SJCRH30 (cell line): ENCODE results near the gene ZNF609. TPM values are rescaled to one million over a fixed set of nuclear protein-coding genes. Genes with fewer than 3 reads are reported as not detected.
A peak's percentile ranks its signal among the peaks of the same experiment; 100 is the strongest.

ENCODE experiments used
- DNase-seq, 2 experiments: peaks; one replicate each; pipeline ENCODE4 v3.0.0-alpha.2; 2015 to 2020
- H3K27ac ChIP-seq: fragments of 250-450 bp; sonication (Bioruptor Pico); 2 replicates; pipeline ENCODE4 v1.5.1; 2020; ENCODE audit warnings: mild to moderate bottlenecking, moderate library complexity
- H3K27me3 ChIP-seq: fragments of 250-450 bp; sonication (Bioruptor Pico); 2 replicates; pipeline ENCODE4 v1.5.1; 2020; ENCODE audit warnings: mild to moderate bottlenecking, moderate library complexity
- H3K36me3 ChIP-seq: fragments of 250-450 bp; sonication (Bioruptor Pico); 2 replicates; pipeline ENCODE4 v1.5.1; 2020; ENCODE audit warnings: mild to moderate bottlenecking, moderate library complexity
- H3K4me1 ChIP-seq: fragments of 250-450 bp; sonication (Bioruptor Pico); 2 replicates; pipeline ENCODE4 v1.5.1; 2020; ENCODE audit warnings: mild to moderate bottlenecking, moderate library complexity
- H3K4me3 ChIP-seq: fragments of 250-450 bp; sonication (Bioruptor Pico); 2 replicates; pipeline ENCODE4 v1.5.1; 2020; ENCODE audit warnings: mild to moderate bottlenecking, moderate library complexity
- H3K9me3 ChIP-seq: fragments of 250-450 bp; sonication (Bioruptor Pico); replicated peaks from 2 replicates; pipeline ENCODE4 v1.5.1; 2020; ENCODE audit warnings: mild to moderate bottlenecking, moderate library complexity
- total RNA-seq: library from RNA; depleted of rRNA; stranded (reverse); fragments of >200 nt; shearing (Covaris generic); gene quantifications from 2 replicates; pipeline ENCODE4 v1.2.3, GENCODE V29; 2014

The ZNF609 gene
- total RNA-seq, 1 experiment from 2014 or later = 27.4 TPM

DNA sequence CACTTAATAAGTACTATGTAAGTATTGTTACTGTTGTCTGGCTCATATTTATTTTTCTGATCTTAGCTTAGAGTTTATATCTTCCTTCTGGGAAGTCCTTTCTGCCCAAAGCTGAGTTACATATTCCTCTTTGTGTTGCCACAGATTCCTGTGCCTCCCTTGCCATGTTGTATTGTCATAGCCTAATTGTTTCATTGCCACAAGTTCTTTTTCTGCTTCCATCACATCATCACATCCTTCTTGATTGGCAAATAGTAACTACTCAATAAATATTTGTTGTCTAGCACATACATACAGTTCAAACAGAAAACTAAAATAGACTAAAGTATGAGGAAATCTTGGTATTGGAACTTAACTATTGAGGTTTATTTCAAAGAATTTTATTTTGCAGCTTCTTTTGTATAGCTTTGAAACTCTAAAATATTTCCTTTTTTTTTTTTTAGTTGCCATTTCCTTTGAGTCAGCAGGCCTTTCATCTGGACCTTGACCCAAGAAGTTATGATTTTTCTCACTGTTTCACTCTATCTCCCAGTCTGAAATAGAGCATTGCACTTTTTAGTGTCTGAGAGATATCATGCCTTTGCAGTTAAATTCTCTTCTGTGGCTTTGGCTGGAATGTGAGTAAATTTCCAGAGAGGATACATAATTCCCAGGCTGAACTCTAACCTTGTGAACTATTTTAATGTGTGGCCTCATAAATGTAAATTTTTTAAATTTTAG is 98.2 kb downstream of the ZNF609 start:
- H3K9me3 ChIP-seq = no peaks in the 10 kb centered on the region
- H3K4me3 ChIP-seq = no peak overlapping the region
- no peaks in the 10 kb centered on the region for H3K4me1 ChIP-seq
- no peaks in the 10 kb centered on the region for H3K27me3 ChIP-seq
- H3K36me3 ChIP-seq = no peaks in the 10 kb centered on the region
- no peak overlapping the region for H3K27ac ChIP-seq
- no peak for DNase-seq

DNA sequence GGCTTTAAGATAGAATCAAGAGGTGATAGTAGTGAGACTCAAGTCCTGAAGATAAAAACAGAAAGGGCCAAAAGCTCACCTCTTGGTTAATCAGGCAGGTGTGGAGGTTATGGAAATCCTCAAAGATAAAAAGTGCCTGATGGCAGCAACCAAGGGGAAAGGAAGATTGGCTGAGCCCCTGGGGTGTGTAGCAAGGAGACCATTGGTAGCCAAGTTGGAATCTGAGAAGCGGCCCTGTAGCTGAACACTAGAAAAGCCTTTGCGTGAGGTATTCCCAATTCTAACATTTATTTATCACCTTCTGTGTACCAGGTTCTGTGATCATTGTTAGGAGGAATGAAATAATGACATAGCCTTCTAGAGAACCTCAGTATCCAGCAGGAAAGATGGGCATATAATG is 98.9 kb downstream of the ZNF609 start:
- Histone ChIP-seq H3K9me3 (no peaks in the 10 kb centered on the region), H3K27ac (no peak overlapping the region), H3K4me3 (no peak overlapping the region), H3K27me3 (no peaks in the 10 kb centered on the region), H3K36me3 (no peaks in the 10 kb centered on the region), H3K4me1 (no peaks in the 10 kb centered on the region)
- no peak for DNase-seq

- Histone ChIP-seq H3K9me3 (no peaks in the 10 kb centered on the region), H3K27ac (no peak overlapping the region), H3K4me3 (no peak overlapping the region), H3K27me3 (no peaks in the 10 kb centered on the region), H3K36me3 (no peaks in the 10 kb centered on the region), H3K4me1 (no peaks in the 10 kb centered on the region)
- no peak for DNase-seq
These were observed 100.1 kb downstream of the ZNF609 start for GRCh38 chr15:64560501-64560900.

DNA sequence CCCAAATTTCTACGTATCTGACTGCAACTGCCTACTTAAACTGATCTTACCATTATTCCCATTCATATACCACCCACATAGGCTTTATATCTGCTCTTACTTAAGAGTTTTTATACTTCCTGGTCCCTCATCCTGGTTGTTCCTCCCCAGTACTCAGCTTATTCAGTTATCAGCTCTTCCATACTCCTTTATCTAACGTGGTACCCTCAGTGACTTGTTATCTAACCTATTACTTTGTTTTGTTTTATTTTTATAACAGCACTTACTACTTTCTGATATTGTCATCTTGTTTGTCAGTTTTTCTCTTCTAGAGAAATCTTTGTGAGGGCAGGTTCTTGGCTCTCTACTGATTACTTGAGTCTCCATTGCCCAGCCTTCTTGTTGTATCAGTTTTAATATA is 100.6 kb downstream of the ZNF609 start:
- DNase-seq = no peak
- H3K36me3 ChIP-seq = no peaks in the 10 kb centered on the region
- H3K27me3 ChIP-seq = no peaks in the 10 kb centered on the region
- H3K4me3 ChIP-seq = no peak overlapping the region
- H3K27ac ChIP-seq = no peak overlapping the region
- no peaks in the 10 kb centered on the region for H3K9me3 ChIP-seq
- H3K4me1 ChIP-seq = no peaks in the 10 kb centered on the region

- H3K9me3 ChIP-seq = no peaks in the 10 kb centered on the region
- H3K36me3 ChIP-seq = no peaks in the 10 kb centered on the region
- H3K27me3 ChIP-seq = no peaks in the 10 kb centered on the region
- no peak overlapping the region for H3K27ac ChIP-seq
- DNase-seq = no peak
- H3K4me1 ChIP-seq = peaks cover 11% of the 10 kb centered on the region
- no peak overlapping the region for H3K4me3 ChIP-seq
These were observed 101.7 kb downstream of the ZNF609 start for GRCh38 chr15:64562003-64562640.

- peaks cover 12% of the 10 kb centered on the region for H3K4me1 ChIP-seq
- no peaks in the 10 kb centered on the region for H3K27me3 ChIP-seq
- no peak overlapping the region for H3K27ac ChIP-seq
- H3K4me3 ChIP-seq = no peak overlapping the region
- H3K9me3 ChIP-seq = no peaks in the 10 kb centered on the region
- no peaks in the 10 kb centered on the region for H3K36me3 ChIP-seq
- DNase-seq = no peak
These were observed 105.7 kb downstream of the ZNF609 start for GRCh38 chr15:64566102-64566501.

- H3K27ac ChIP-seq = no peak overlapping the region
- no peaks in the 10 kb centered on the region for H3K27me3 ChIP-seq
- no peak overlapping the region for H3K4me3 ChIP-seq
- H3K36me3 ChIP-seq = no peaks in the 10 kb centered on the region
- H3K9me3 ChIP-seq = no peaks in the 10 kb centered on the region
- DNase-seq = peak; percentile 8 to 40
- H3K4me1 ChIP-seq = peaks cover 12% of the 10 kb centered on the region
These were observed 106.5 kb downstream of the ZNF609 start for GRCh38 chr15:64566629-64567427.

DNA sequence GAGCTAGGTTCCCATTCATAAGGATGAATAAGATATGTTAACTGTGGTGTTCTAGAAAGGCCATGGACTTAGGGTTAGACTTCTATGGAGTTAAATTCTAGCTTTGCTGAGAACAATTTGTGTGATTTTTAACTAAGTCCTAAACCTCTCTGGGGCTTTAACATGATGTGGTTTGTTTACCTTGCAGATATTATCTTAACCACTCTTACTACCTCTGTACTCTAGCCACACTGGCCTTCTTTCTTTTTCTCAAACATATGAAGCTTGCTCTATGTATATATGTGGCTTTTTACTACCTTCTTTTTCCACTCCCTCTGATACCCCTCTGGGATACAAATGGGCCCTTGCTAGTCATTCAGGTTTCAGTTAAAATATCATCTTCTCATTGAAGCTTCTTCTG is 108.4 kb downstream of the ZNF609 start:
- no peak overlapping the region for H3K27ac ChIP-seq
- no peak overlapping the region for H3K4me3 ChIP-seq
- peaks cover 12% of the 10 kb centered on the region for H3K4me1 ChIP-seq
- no peak for DNase-seq
- no peaks in the 10 kb centered on the region for H3K9me3 ChIP-seq
- no peaks in the 10 kb centered on the region for H3K36me3 ChIP-seq
- no peaks in the 10 kb centered on the region for H3K27me3 ChIP-seq

GRCh38 chr15:64571857-64572291 is 111.5 kb downstream of the ZNF609 start:
- Histone ChIP-seq H3K27me3 (no peaks in the 10 kb centered on the region), H3K4me1 (peaks cover 3% of the 10 kb centered on the region), H3K36me3 (peaks cover 3% of the 10 kb centered on the region; the same call in 1 of the 2 replicates), H3K9me3 (no peaks in the 10 kb centered on the region), H3K27ac (no peak overlapping the region), H3K4me3 (no peak overlapping the region)
- DNase-seq = no peak

DNA sequence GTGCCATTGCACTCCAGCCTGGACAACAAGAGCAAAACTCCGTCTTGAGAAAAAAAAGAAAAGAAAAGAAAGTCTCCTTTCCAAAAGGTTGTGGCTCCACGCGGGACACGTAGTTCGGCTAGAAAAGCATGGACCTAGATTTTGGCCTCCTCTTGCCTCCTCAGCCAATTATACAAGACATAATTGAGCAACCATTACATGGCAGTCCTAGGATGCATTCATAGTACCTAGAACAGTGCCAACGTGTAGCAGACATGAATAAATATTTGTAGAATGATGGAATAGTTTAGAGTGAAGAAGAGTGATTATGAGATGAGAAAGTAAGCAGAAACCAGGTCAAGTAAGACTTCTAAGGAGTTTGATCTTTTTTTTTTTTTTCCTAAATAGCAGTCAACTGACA is 112.5 kb downstream of the ZNF609 start:
- H3K4me3 ChIP-seq = no peak overlapping the region
- no peaks in the 10 kb centered on the region; the same call in 1 of the 2 replicates for H3K4me1 ChIP-seq
- DNase-seq = no peak
- H3K27ac ChIP-seq = no peak overlapping the region
- H3K36me3 ChIP-seq = peaks cover 3% of the 10 kb centered on the region; the same call in 1 of the 2 replicates
- no peaks in the 10 kb centered on the region for H3K9me3 ChIP-seq
- no peaks in the 10 kb centered on the region for H3K27me3 ChIP-seq

- DNase-seq = no peak
- H3K9me3 ChIP-seq = no peaks in the 10 kb centered on the region
- no peaks in the 10 kb centered on the region for H3K4me1 ChIP-seq
- H3K36me3 ChIP-seq = peaks cover 3% of the 10 kb centered on the region; the same call in 1 of the 2 replicates
- H3K27me3 ChIP-seq = no peaks in the 10 kb centered on the region
- H3K4me3 ChIP-seq = no peak overlapping the region
- no peak overlapping the region for H3K27ac ChIP-seq
These were observed 114.1 kb downstream of the ZNF609 start for GRCh38 chr15:64574301-64575017.

- H3K36me3 ChIP-seq = peaks cover 3% of the 10 kb centered on the region; the same call in 1 of the 2 replicates
- no peak overlapping the region for H3K4me3 ChIP-seq
- H3K27ac ChIP-seq = no peak overlapping the region
- no peak for DNase-seq
- no peaks in the 10 kb centered on the region for H3K4me1 ChIP-seq
- H3K9me3 ChIP-seq = peaks cover 6% of the 10 kb centered on the region
- H3K27me3 ChIP-seq = no peaks in the 10 kb centered on the region
These were observed 120.5 kb downstream of the ZNF609 start for GRCh38 chr15:64580696-64581407.

DNA sequence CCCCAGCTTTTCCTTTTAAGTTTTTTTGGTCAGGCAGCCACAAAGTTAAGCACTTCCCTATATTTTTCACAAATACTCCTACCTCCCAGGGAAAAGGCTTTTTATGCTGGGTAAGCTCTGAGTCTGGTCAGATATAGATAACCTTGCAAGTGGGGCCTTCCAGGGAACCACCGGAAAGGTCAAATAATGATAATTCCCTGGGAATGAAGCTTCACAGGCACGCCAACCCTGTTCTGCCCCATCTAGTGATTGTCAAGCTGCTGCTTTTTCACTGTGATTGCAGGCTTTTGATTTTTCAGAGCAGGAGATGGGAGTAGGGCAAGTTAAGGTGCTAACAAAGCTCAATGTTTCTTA is 121.0 kb downstream of the ZNF609 start:
- no peaks in the 10 kb centered on the region for H3K4me1 ChIP-seq
- H3K27me3 ChIP-seq = no peaks in the 10 kb centered on the region
- H3K4me3 ChIP-seq = no peak overlapping the region
- no peak overlapping the region for H3K27ac ChIP-seq
- no peak for DNase-seq
- H3K9me3 ChIP-seq = peaks cover 6% of the 10 kb centered on the region
- H3K36me3 ChIP-seq = no peaks in the 10 kb centered on the region; the same call in 1 of the 2 replicates

DNA sequence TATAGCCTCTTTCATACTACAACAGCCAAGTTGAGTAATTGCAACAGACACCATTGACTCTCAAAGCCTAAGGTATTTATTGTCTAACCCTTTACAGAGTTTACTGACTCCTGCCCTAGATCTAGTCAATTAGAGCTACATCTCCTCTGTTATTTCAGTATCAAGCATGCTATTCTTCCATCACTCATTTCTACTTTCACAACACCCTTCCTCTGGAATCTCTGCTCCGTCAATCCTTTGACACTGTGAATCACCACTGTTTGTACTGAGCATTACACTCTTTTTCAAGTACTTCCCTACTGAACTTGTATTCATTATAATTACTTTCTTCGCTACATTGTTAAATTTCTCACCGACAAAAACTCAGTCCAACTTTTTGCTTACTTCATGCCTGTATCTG is 121.8 kb downstream of the ZNF609 start:
- Histone ChIP-seq H3K36me3 (no peaks in the 10 kb centered on the region), H3K27me3 (no peaks in the 10 kb centered on the region), H3K9me3 (peaks cover 6% of the 10 kb centered on the region), H3K4me3 (no peak overlapping the region), H3K27ac (no peak overlapping the region), H3K4me1 (no peaks in the 10 kb centered on the region)
- no peak for DNase-seq
